DMS153 (cell line): ENCODE data around the gene TNFRSF6B.
A peak's percentile ranks its signal among the peaks of the same experiment; 100 is the strongest.

Experiments used
- DNase-seq: peaks from one replicate; lab custom pipeline; 2025; lab: John Stamatoyannopoulos, UW

The TNFRSF6B gene

GRCh38 chr20:63739130-63740069 lies 42.9 kb downstream of the TNFRSF6B start, which contains the start of gene SLC2A4RG:
Gene SLC2A4RG, plus strand, starts transcription at chr20:63739776. Its CDS starts 137 bp downstream, at chr20:63739913.
- DNase-seq: peak; percentile 46

GRCh38 chr20:63740070-63740626 lies 43.7 kb downstream of the TNFRSF6B start:
- no peak for DNase-seq

- DNase-seq: peak; percentile 35
These were observed 44.3 kb downstream of the TNFRSF6B start for GRCh38 chr20:63740627-63741353.

GRCh38 chr20:63741354-63741675 lies 44.9 kb downstream of the TNFRSF6B start:
- no peak for DNase-seq

GRCh38 chr20:63741676-63742380 lies 45.4 kb downstream of the TNFRSF6B start:
- DNase-seq: no peak

- no peak for DNase-seq
These were observed 46.1 kb downstream of the TNFRSF6B start for GRCh38 chr20:63742381-63743024.

GRCh38 chr20:63743210-63743970 lies 46.9 kb downstream of the TNFRSF6B start:
- DNase-seq: no peak

GRCh38 chr20:63744158-63744557 lies 47.7 kb downstream of the TNFRSF6B start:
- DNase-seq: no peak

GRCh38 chr20:63744574-63745423 lies 48.3 kb downstream of the TNFRSF6B start:
- no peak for DNase-seq

- no peak for DNase-seq
These were observed 49.0 kb downstream of the TNFRSF6B start for GRCh38 chr20:63745424-63745805.

- no peak for DNase-seq
These were observed 49.7 kb downstream of the TNFRSF6B start for GRCh38 chr20:63745961-63746731.

- no peak for DNase-seq
These were observed 50.4 kb downstream of the TNFRSF6B start for GRCh38 chr20:63746751-63747315.

- DNase-seq: no peak
These were observed 51.2 kb downstream of the TNFRSF6B start for GRCh38 chr20:63747622-63748069.
